RWPE1 (cell line): ENCODE measurements around the gene ADAMTSL2.

Experiments used
- CTCF ChIA-PET: fragments of 350-600 bp; sonication (Branson Sonifier 250); formaldehyde crosslinking; extraction: SDS; loops from one replicate; lab custom pipeline; 2021; lab: Yijun Ruan, JAX
- POLR2A ChIA-PET: fragments of 400-600 bp; formaldehyde crosslinking; extraction: SDS; loops from one replicate; lab custom pipeline; 2020; ENCODE audit warnings: antibody characterized with exemption; ENCODE audit not compliant: low non-redundant PET; lab: Yijun Ruan, JAX
- DNase-seq: peaks from one replicate; pipeline ENCODE4 v3.0.0; 2012; ENCODE audit warnings: low spot score
- H3K27ac ChIP-seq: fragments of 450-650 bp; 2 replicates; pipeline ENCODE4 v1.5.1; 2017
- CTCF ChIP-seq: fragments of 450-650 bp; conservative IDR thresholded peaks from 2 replicates; pipeline ENCODE4 v1.5.1; 2017; ENCODE audit warnings: low read depth, mild to moderate bottlenecking

ADAMTSL2 gene

DNA sequence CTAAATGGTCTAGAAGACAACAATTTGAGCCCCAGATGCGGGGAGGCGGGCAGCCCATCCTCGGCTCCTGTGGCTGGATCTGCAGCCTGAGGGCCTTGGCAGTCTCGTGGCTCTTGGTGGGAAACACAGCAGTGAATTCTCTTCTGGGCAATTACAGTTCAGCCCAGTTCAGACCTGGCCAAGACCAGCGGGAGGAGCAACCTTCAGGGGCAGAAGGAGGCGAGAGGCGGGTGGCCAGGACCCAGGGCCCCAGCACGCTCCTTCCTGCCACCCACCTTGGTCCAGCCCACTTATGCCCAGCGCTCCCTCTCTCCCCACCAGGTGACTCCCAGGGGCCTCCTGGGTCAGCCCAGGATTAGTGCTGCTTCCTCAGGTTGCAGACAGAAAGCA lies 17.5 kb upstream of the ADAMTSL2 start:
- ChIA-PET CTCF (interaction anchor here (0.7 kb wide), 2 partner anchors 51 to 172 kb away, joined by 4 read pairs; no protein-coding TSS in a partner anchor), POLR2A (interaction anchor here (0.7 kb wide), 1 partner anchor 1732 kb away, joined by 6 read pairs; no protein-coding TSS in a partner anchor)
- TF ChIP-seq CTCF = no peak
- DNase-seq = no peak
- H3K27ac ChIP-seq = no peak overlapping the region

DNA sequence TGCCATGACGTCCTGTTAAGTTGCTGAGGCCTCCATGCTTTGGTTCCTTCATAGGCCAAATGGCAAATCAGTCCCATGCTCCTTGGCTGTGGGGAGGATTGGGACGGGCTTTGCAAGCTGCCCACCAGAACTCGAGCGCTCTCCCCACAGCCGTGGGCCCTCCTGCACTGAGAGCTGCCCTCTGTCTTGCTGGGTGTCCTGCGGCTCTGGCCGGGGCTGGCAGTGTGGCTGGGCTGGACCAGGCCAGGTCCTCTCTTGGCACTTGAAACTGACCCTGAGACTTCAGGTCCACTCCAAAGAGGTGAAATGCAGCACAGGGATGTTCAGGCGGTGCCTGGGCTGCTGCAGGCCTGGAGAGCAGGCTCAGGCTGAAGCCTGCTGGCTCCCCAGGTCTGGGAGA lies 16.8 kb upstream of the ADAMTSL2 start:
- ChIA-PET POLR2A (interaction anchor here (0.7 kb wide), 1 partner anchor 1732 kb away, joined by 6 read pairs; no protein-coding TSS in a partner anchor), CTCF (interaction anchor here (0.7 kb wide), 2 partner anchors 51 to 171 kb away, joined by 4 read pairs; no protein-coding TSS in a partner anchor)
- no peak overlapping the region for H3K27ac ChIP-seq
- TF ChIP-seq CTCF = no peak
- no peak for DNase-seq

GRCh38 chr9:133518200-133518599 lies 16.3 kb upstream of the ADAMTSL2 start:
- CTCF ChIA-PET = no interaction called here
- POLR2A ChIA-PET = no interaction called here
- TF ChIP-seq CTCF = no peak
- DNase-seq = no peak
- H3K27ac ChIP-seq = no peak overlapping the region

GRCh38 chr9:133518706-133519449 lies 15.6 kb upstream of the ADAMTSL2 start:
- peak overlapping the region; percentile 68 for H3K27ac ChIP-seq
- CTCF ChIA-PET = no interaction called here
- POLR2A ChIA-PET = no interaction called here
- TF ChIP-seq CTCF = no peak
- no peak for DNase-seq

DNA sequence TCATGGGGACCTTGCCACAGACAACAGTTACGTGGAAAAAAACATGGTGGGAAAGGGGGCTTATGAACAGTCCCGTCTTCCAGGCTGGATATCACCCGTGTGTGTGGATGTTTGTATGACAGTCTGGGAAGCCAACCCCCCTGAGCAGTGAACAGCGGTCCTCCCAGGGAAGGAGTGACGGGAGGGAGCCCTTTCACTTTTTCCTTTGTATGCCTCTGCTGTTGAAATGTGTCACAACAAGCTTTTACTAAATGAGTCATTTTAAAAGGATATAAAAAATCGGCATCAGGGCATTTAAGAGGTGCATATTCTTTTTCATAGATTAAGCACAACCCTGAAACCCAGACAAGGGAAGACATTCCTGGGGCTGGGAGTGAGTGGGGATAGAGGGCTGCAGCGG lies 14.8 kb upstream of the ADAMTSL2 start:
- H3K27ac ChIP-seq = peak overlapping the region; percentile 68
- POLR2A ChIA-PET = no interaction called here
- peak; percentile 51 for DNase-seq
- CTCF ChIA-PET = interaction anchor here (0.6 to 0.7 kb wide), 2 partner anchors 10 to 14 kb away, joined by 3 to 4 read pairs; no protein-coding TSS in a partner anchor
- TF ChIP-seq CTCF = no peak

DNA sequence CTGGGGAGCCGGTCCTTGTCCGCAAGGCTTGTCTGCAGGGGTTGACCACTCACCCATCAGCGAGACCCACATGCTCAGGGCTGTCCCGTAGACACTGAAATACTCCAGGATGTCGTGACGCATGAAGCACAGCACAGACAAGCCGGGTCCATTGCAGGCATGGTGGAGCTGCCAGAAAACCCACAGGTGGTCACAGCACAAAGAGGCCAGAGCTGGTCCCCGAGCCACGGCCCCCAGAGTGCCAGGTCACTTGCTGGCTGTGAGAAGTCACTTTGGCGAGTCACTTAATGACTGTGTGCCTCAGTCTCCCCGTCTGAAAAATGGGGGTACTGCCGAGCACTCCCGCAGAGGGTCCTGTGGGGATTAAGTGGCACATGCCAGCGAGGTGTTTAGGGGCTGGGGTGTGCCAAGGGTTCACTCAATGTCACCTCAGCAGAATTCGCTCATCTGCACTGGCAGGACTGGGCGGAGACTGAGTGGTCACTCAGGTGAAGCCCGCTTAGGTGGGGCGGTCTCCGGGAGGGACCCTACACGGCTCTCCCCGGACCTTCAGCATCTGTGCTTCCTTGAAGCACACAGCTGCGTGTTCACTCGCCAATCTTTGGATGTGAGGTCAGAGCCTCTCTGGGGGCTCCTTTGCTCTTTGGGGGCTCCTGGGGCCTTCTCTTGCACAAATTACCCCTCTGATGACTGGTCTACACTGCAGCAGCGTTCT lies 14.2 kb upstream of the ADAMTSL2 start:
- POLR2A ChIA-PET = no interaction called here
- CTCF ChIA-PET = interaction anchor here (0.6 to 0.7 kb wide), 3 partner anchors 10 to 1160 kb away, joined by 3 to 4 read pairs (median 3); no protein-coding TSS in a partner anchor
- DNase-seq = no peak
- TF ChIP-seq CTCF = no peak
- peak overlapping the region; percentile 68 for H3K27ac ChIP-seq
